H1 (cell line): ENCODE data around the gene ST6GALNAC3. TPM values are rescaled to one million over a fixed set of nuclear protein-coding genes. Genes with fewer than 3 reads are reported as not detected.

Experiments used
- BACH1 ChIP-seq: IDR thresholded peaks from 2 replicates; pipeline ENCODE4 v1.6.1; 2012; ENCODE audit warnings: low read length, improper control_type of control experiment
- KDM5A ChIP-seq: fragments of 200-600 bp; IDR thresholded peaks from 2 replicates; pipeline ENCODE4 v1.7.1; 2012; ENCODE audit warnings: mild to moderate bottlenecking, low read length, inconsistent platforms, mixed read lengths
- SIN3A ChIP-seq, 2 experiments: IDR thresholded peaks in 1 of 2; conservative IDR thresholded peaks in 1 of 2; 2 replicates each; pipeline ENCODE4 v1.6.1; 2011 to 2012; ENCODE audit warnings: low read length in 2 of 2, improper control_type of control experiment in 1 of 2, low read depth in 1 of 2, mild to moderate bottlenecking in 1 of 2
- SRF ChIP-seq: IDR thresholded peaks from 2 replicates; pipeline ENCODE4 v1.6.1; 2011; ENCODE audit warnings: mild to moderate bottlenecking, low read depth, low read length, moderate library complexity
- polyA plus RNA-seq, 7 experiments: library from polyadenylated mRNA; depleted of rRNA in 3 of 7; stranded (reverse) in 5 of 7; unstranded in 2 of 7; fragments of >200 nt in 5 of 7; fragments of 200-250 nt in 2 of 7; gene quantifications; 1 replicate in 5 of 7; 2 replicates in 1 of 7; 4 replicates in 1 of 7; pipeline versions ENCODE4 v1.2.1 to v1.2.3, GENCODE V29; 2011 to 2013; ENCODE audit warnings: missing spikeins in 2 of 7, mixed read lengths in 2 of 7
- total RNA-seq: library from RNA; stranded (reverse); fragmentation: NEBNext Ultra II Directional; extraction: Animal tissue kit (Norgen Biotek cat#: 25700); gene quantifications from 2 replicates; pipeline ENCODE4 v1.2.1, GENCODE V29; 2021

ST6GALNAC3 gene
- total and polyA plus RNA-seq, 2 of the 8 experiments (the other 6 are each of a cell fraction or from before 2014, with no cell fraction given), result 4.9 to 19.0 TPM

GRCh38 chr1:76601465-76601864, 526.9 kb downstream of the ST6GALNAC3 start (continued):
- TF ChIP-seq SIN3A (conservative IDR thresholded peaks at IDR 0.05 in 1 of 2, IDR thresholded peaks at IDR 0.05 in 1 of 2; ENCODE audit: low read depth in 1 of 2, low read length in 2 of 2) (no peak), BACH1 (no peak), SRF (no peak), KDM5A (no peak)
